H1 (cell line): ENCODE results near the gene DMBT1. TPM values are rescaled to one million over a fixed set of nuclear protein-coding genes. Genes with fewer than 3 reads are reported as not detected.

ENCODE experiments used
- CTCF ChIA-PET: fragments of 300-600 bp; sonication (Branson Sonifier 250); formaldehyde crosslinking; loops from one replicate; lab custom pipeline; 2021; ENCODE audit not compliant: partially characterized antibody; lab: Charles Lee
- POLR2A ChIA-PET: fragments of 300-600 bp; sonication (Branson Sonifier 250); formaldehyde crosslinking; loops from one replicate; lab custom pipeline; 2021; ENCODE audit warnings: inconsistent platforms; ENCODE audit not compliant: partially characterized antibody; lab: Charles Lee
- DNase-seq, 2 experiments: peaks; one replicate each; pipeline versions ENCODE4 v3.0.0 to v3.0.0-alpha.2; 2010 to 2022; ENCODE audit warnings: low spot score in 2 of 2, low read depth in 1 of 2, mixed read lengths in 1 of 2
- FAIRE-seq: peaks from 2 replicates; lab custom pipeline; 2011; peaks lifted over from hg19 to GRCh38; lab: Jason Lieb, UNC
- H2AFZ ChIP-seq: 2 replicates; pipeline ENCODE4 v1.8.1; 2012; ENCODE audit warnings: low read length, inconsistent platforms
- H2AK5ac ChIP-seq: 2 replicates; pipeline ENCODE4 v1.6.1; 2013; ENCODE audit warnings: low read depth, low read length
- H2BK120ac ChIP-seq: replicated peaks from 2 replicates; pipeline ENCODE3; 2013; ENCODE audit warnings: low read depth, low read length, inconsistent platforms
- H2BK12ac ChIP-seq: 2 replicates; pipeline ENCODE4 v1.6.1; 2013; ENCODE audit warnings: low read depth, low read length
- H2BK15ac ChIP-seq: 2 replicates; pipeline ENCODE4 v1.6.1; 2013; ENCODE audit warnings: low read length
- H2BK20ac ChIP-seq: 2 replicates; pipeline ENCODE4 v1.6.1; 2013; ENCODE audit warnings: low read length
- H2BK5ac ChIP-seq: 2 replicates; pipeline ENCODE4 v1.6.1; 2013; ENCODE audit warnings: low read depth, low read length
- H3K14ac ChIP-seq: 2 replicates; pipeline ENCODE4 v1.6.1; 2013; ENCODE audit warnings: inconsistent platforms; ENCODE audit not compliant: insufficient read length
- H3K18ac ChIP-seq: 2 replicates; pipeline ENCODE4 v1.6.1; 2013; ENCODE audit warnings: low read length; ENCODE audit errors: extremely low read depth
- H3K23ac ChIP-seq: 2 replicates; pipeline ENCODE4 v1.6.1; 2013; ENCODE audit warnings: inconsistent platforms; ENCODE audit not compliant: insufficient read length
- H3K23me2 ChIP-seq: 2 replicates; pipeline ENCODE4 v1.6.1; 2013; ENCODE audit warnings: low read depth, low read length
- H3K27ac ChIP-seq: 2 replicates; pipeline ENCODE4 v1.6.1; 2011; ENCODE audit warnings: low read depth, low read length, inconsistent platforms
- H3K27me3 ChIP-seq, 4 experiments: replicated peaks in 1 of 4; 1 replicate in 1 of 4; 2 replicates in 3 of 4; pipeline versions ENCODE4 v1.6.1 to v1.8.1; 2011 to 2013; ENCODE audit warnings: low read length in 3 of 4, mild to moderate bottlenecking in 3 of 4, inconsistent platforms in 2 of 4, mixed read lengths in 2 of 4, moderate library complexity in 1 of 4; ENCODE audit not compliant: control insufficient read depth in 3 of 4, insufficient read depth in 3 of 4; ENCODE audit errors: extremely low read depth in 1 of 4
- H3K36me3 ChIP-seq, 4 experiments: 2 replicates each; pipeline versions ENCODE4 v1.6.1 to v1.8.1; 2011 to 2013; ENCODE audit warnings: mild to moderate bottlenecking in 4 of 4, low read length in 3 of 4, moderate library complexity in 2 of 4, control low read depth in 1 of 4, inconsistent platforms in 1 of 4; ENCODE audit not compliant: insufficient read depth in 4 of 4, control insufficient read depth in 2 of 4
- H3K4ac ChIP-seq: replicated peaks from 2 replicates; pipeline ENCODE3; 2013; ENCODE audit warnings: low read length, low read depth, mixed read lengths, inconsistent platforms; ENCODE audit not compliant: insufficient read length
- H3K4me1 ChIP-seq, 4 experiments: replicated peaks in 1 of 4; 1 replicate in 1 of 4; 2 replicates in 3 of 4; pipeline versions ENCODE4 v1.6.1 to v1.8.1; 2011 to 2013; ENCODE audit warnings: low read length in 3 of 4, inconsistent platforms in 2 of 4, mixed read lengths in 1 of 4; ENCODE audit not compliant: insufficient read depth in 4 of 4, control insufficient read depth in 3 of 4
- H3K4me2 ChIP-seq, 2 experiments: 2 replicates each; pipeline versions ENCODE4 v1.6.1 to v1.8.1; 2011 to 2013; ENCODE audit warnings: low read depth in 2 of 2, low read length in 2 of 2, control low read depth in 1 of 2, inconsistent platforms in 1 of 2, mild to moderate bottlenecking in 1 of 2; ENCODE audit not compliant: insufficient read depth in 1 of 2
- H3K4me3 ChIP-seq, 4 experiments: fragments of 200-600, 300-600 bp in 1 of 4; sonication (generic), shearing (Covaris generic), sonication (Bioruptor Twin) in 1 of 4; 2 replicates each; pipeline versions ENCODE4 v1.5.1 to v1.8.1; 2011 to 2016; ENCODE audit warnings: low read length in 4 of 4, low read depth in 3 of 4, control low read depth in 2 of 4, inconsistent platforms in 2 of 4, mild to moderate bottlenecking in 2 of 4, mixed read lengths in 1 of 4, moderate library complexity in 1 of 4; ENCODE audit not compliant: insufficient read depth in 2 of 4; ENCODE audit errors: extremely low read depth in 1 of 4
- H3K56ac ChIP-seq: replicated peaks from 2 replicates; pipeline ENCODE3; 2013; ENCODE audit warnings: low read depth, mild to moderate bottlenecking, mixed read lengths, low read length, inconsistent platforms; ENCODE audit not compliant: insufficient read length
- H3K79me1 ChIP-seq: 2 replicates; pipeline ENCODE4 v1.6.1; 2013; ENCODE audit warnings: low read depth, low read length, control low read depth
- H3K79me2 ChIP-seq, 2 experiments: 2 replicates each; pipeline versions ENCODE4 v1.6.1 to v1.8.1; 2012 to 2013; ENCODE audit warnings: low read length in 2 of 2, mild to moderate bottlenecking in 2 of 2, inconsistent platforms in 1 of 2; ENCODE audit not compliant: insufficient read depth in 2 of 2, control insufficient read depth in 1 of 2
- H3K9ac ChIP-seq, 4 experiments: replicated peaks in 1 of 4; 1 replicate in 1 of 4; 2 replicates in 3 of 4; pipeline versions ENCODE4 v1.6.1 to v1.8.1; 2011 to 2013; ENCODE audit warnings: low read depth in 3 of 4, low read length in 3 of 4, control low read depth in 2 of 4, mild to moderate bottlenecking in 2 of 4, moderate library complexity in 2 of 4, inconsistent platforms in 1 of 4; ENCODE audit errors: extremely low read depth in 1 of 4
- H3K9me3 ChIP-seq, 2 experiments: 2 replicates each; pipeline versions ENCODE4 v1.6.1 to v1.8.1; 2012 to 2013; ENCODE audit warnings: mild to moderate bottlenecking in 2 of 2, moderate library complexity in 2 of 2, control low read depth in 1 of 2, inconsistent platforms in 1 of 2, low read depth in 1 of 2, low read length in 1 of 2, mixed read lengths in 1 of 2; ENCODE audit not compliant: insufficient read depth in 2 of 2
- H4K20me1 ChIP-seq, 2 experiments: replicated peaks in 1 of 2; 2 replicates each; pipeline versions ENCODE3 to v1.8.1; 2011 to 2013; ENCODE audit warnings: inconsistent platforms in 2 of 2, low read length in 2 of 2, mild to moderate bottlenecking in 1 of 2; ENCODE audit not compliant: insufficient read depth in 2 of 2, control insufficient read depth in 1 of 2
- H4K5ac ChIP-seq: 2 replicates; pipeline ENCODE4 v1.6.1; 2013; ENCODE audit warnings: low read length, low read depth, mixed read lengths, inconsistent platforms; ENCODE audit not compliant: insufficient read length
- H4K8ac ChIP-seq: 2 replicates; pipeline ENCODE4 v1.8.0; 2013; ENCODE audit warnings: mild to moderate bottlenecking, moderate library complexity, low read length, inconsistent platforms; ENCODE audit not compliant: insufficient read depth; ENCODE audit errors: extremely low read depth
- H4K91ac ChIP-seq: replicated peaks from 2 replicates; pipeline ENCODE3; 2013; ENCODE audit warnings: low read length, mixed read lengths, inconsistent platforms; ENCODE audit not compliant: insufficient read length
- CBX5 ChIP-seq: fragments of 300-800, 300-1000 bp; sonication (generic); IDR thresholded peaks from 2 replicates; pipeline ENCODE4 v1.7.1; 2016; ENCODE audit warnings: antibody characterized with exemption, low read length, low read depth
- CHD2 ChIP-seq: IDR thresholded peaks from 2 replicates; pipeline ENCODE4 v1.6.1; 2012; ENCODE audit warnings: low read length, improper control_type of control experiment
- CREB1 ChIP-seq: IDR thresholded peaks from 2 replicates; pipeline ENCODE4 v1.6.1; 2012; ENCODE audit warnings: inconsistent platforms
- CTBP2 ChIP-seq: IDR thresholded peaks from 2 replicates; pipeline ENCODE4 v1.7.0; 2011; ENCODE audit warnings: borderline replicate concordance, mild to moderate bottlenecking, moderate library complexity, mixed read lengths, low read length; ENCODE audit not compliant: insufficient read depth, insufficient read length
- CTCF ChIP-seq, 3 experiments: IDR thresholded peaks; 1 replicate in 2 of 3; 2 replicates in 1 of 3; pipeline versions ENCODE4 v1.5.1 to v1.6.1; 2011; ENCODE audit warnings: low read length in 3 of 3, mild to moderate bottlenecking in 3 of 3, inconsistent platforms in 2 of 3, low read depth in 1 of 3, moderate library complexity in 1 of 3; ENCODE audit not compliant: insufficient read depth in 1 of 3; ENCODE audit errors: control extremely low read depth in 1 of 3
- EP300 ChIP-seq, 2 experiments: IDR thresholded peaks; 1 replicate in 1 of 2; 2 replicates in 1 of 2; pipeline ENCODE4 v1.6.1; 2011 to 2012; ENCODE audit warnings: low read depth in 2 of 2, low read length in 2 of 2, mild to moderate bottlenecking in 2 of 2, borderline replicate concordance in 1 of 2, inconsistent platforms in 1 of 2, moderate library complexity in 1 of 2
- GTF2F1 ChIP-seq: IDR thresholded peaks from 2 replicates; pipeline ENCODE4 v1.6.1; 2012; ENCODE audit warnings: low read depth, low read length, improper control_type of control experiment, borderline replicate concordance
- JUN ChIP-seq: IDR thresholded peaks from 2 replicates; pipeline ENCODE4 v1.6.1; 2011; ENCODE audit warnings: low read depth, mild to moderate bottlenecking, improper control_type of control experiment, low read length
- RBBP5 ChIP-seq: IDR thresholded peaks from 2 replicates; pipeline ENCODE4 v1.7.1; 2012; ENCODE audit warnings: low read depth, mild to moderate bottlenecking, inconsistent platforms, low read length, moderate library complexity, borderline replicate concordance
- SP1 ChIP-seq: IDR thresholded peaks from 2 replicates; pipeline ENCODE4 v1.6.1; 2011; ENCODE audit warnings: low read depth, low read length
- SUZ12 ChIP-seq: fragments of 200-600 bp; sonication (generic); IDR thresholded peaks from 2 replicates; pipeline ENCODE4 v1.6.1; 2012; ENCODE audit warnings: mild to moderate bottlenecking, inconsistent platforms, low read length, moderate library complexity, mixed read lengths
- TCF12 ChIP-seq: IDR thresholded peaks from 2 replicates; pipeline ENCODE4 v1.6.1; 2011; ENCODE audit warnings: low read depth, mild to moderate bottlenecking, low read length
- ZNF274 ChIP-seq: IDR thresholded peaks from 2 replicates; pipeline ENCODE4 v1.7.0; 2012; ENCODE audit warnings: low read length, borderline replicate concordance; ENCODE audit errors: extremely low read depth
- polyA plus RNA-seq, 7 experiments: library from polyadenylated mRNA; depleted of rRNA in 3 of 7; stranded (reverse) in 5 of 7; unstranded in 2 of 7; fragments of >200 nt in 5 of 7; fragments of 200-250 nt in 2 of 7; gene quantifications; 1 replicate in 5 of 7; 2 replicates in 1 of 7; 4 replicates in 1 of 7; pipeline versions ENCODE4 v1.2.1 to v1.2.3, GENCODE V29; 2011 to 2013; ENCODE audit warnings: missing spikeins in 2 of 7, mixed read lengths in 2 of 7
- total RNA-seq: library from RNA; stranded (reverse); fragmentation: NEBNext Ultra II Directional; extraction: Animal tissue kit (Norgen Biotek cat#: 25700); gene quantifications from 2 replicates; pipeline ENCODE4 v1.2.1, GENCODE V29; 2021

The DMBT1 gene
- total and polyA plus RNA-seq, 2 of the 8 experiments (the other 6 are each of a cell fraction or from before 2014, with no cell fraction given), result 0.03 TPM; not detected in 1

GRCh38 chr10:122678266-122678665 is 117.7 kb downstream of the DMBT1 start:
- H2BK12ac ChIP-seq, result no peak overlapping the region
- H3K23ac ChIP-seq, result no peak overlapping the region
- no peaks in the 10 kb centered on the region for H3K9me3 ChIP-seq
- no peak overlapping the region for H3K4ac ChIP-seq
- H3K4me1 ChIP-seq, result no peaks in the 10 kb centered on the region; a peak in 2 of 7 replicates
- no peaks in the 10 kb centered on the region for H4K20me1 ChIP-seq
- no peak overlapping the region for H3K18ac ChIP-seq
- no peaks in the 10 kb centered on the region for H3K79me2 ChIP-seq
- no peaks in the 10 kb centered on the region for H3K27me3 ChIP-seq
- H3K14ac ChIP-seq, result no peak overlapping the region
- no peaks in the 10 kb centered on the region for H3K36me3 ChIP-seq
- no peaks in the 10 kb centered on the region for H3K23me2 ChIP-seq
- no peaks in the 10 kb centered on the region for H3K79me1 ChIP-seq
- no peak overlapping the region for H3K4me2 ChIP-seq
- no peak for DNase-seq
- no peak overlapping the region for H3K27ac ChIP-seq
- no peak overlapping the region for H2AFZ ChIP-seq
- no peak overlapping the region for H4K5ac ChIP-seq
- no peak overlapping the region for H2BK120ac ChIP-seq
- no peak overlapping the region for H3K56ac ChIP-seq
- H2BK15ac ChIP-seq, result no peak overlapping the region
- H2BK5ac ChIP-seq, result no peak overlapping the region
- H3K4me3 ChIP-seq, result no peak overlapping the region
- no peak overlapping the region for H4K8ac ChIP-seq
- no peak for FAIRE-seq
- H4K91ac ChIP-seq, result no peak overlapping the region
- CTCF ChIA-PET, result interaction anchor here (0.8 kb wide), 2 partner anchors 8 to 30 kb away, joined by 3 read pairs; no protein-coding TSS in a partner anchor
- H3K9ac ChIP-seq, result no peak overlapping the region
- POLR2A ChIA-PET, result no interaction called here
- H2AK5ac ChIP-seq, result no peak overlapping the region
- H2BK20ac ChIP-seq, result no peak overlapping the region
- TF ChIP-seq SP1, result no peak
- TF ChIP-seq CHD2, result no peak
- no peak for TF ChIP-seq CREB1
- TF ChIP-seq CBX5, result no peak
- TF ChIP-seq CTCF (IDR thresholded peaks at IDR 0.05; ENCODE audit: control extremely low read depth in 1 of 3, insufficient read depth in 1 of 3, low read depth in 1 of 3, low read length in 3 of 3), result no peak
- no peak for TF ChIP-seq RBBP5
- no peak for TF ChIP-seq TCF12
- no peak for TF ChIP-seq CTBP2
- no peak for TF ChIP-seq GTF2F1
- no peak for TF ChIP-seq SUZ12
- TF ChIP-seq JUN, result no peak
- TF ChIP-seq ZNF274, result no peak
- no peak for TF ChIP-seq EP300 (IDR thresholded peaks at IDR 0.05; ENCODE audit: borderline replicate concordance in 1 of 2, low read depth in 2 of 2, low read length in 2 of 2)
